Mucosa of stomach (tissue), 1 donor: ENCODE measurements around the gene ICOS.

Experiments
- H3K27me3 ChIP-seq: one replicate; pipeline ENCODE4 v1.7.0; 2013; ENCODE audit warnings: mild to moderate bottlenecking, low read length; ENCODE audit not compliant: control insufficient read depth, insufficient read depth
- H3K36me3 ChIP-seq: one replicate; pipeline ENCODE4 v1.7.0; 2013; ENCODE audit warnings: low read length; ENCODE audit not compliant: control insufficient read depth, insufficient read depth
- H3K4me1 ChIP-seq: one replicate; pipeline ENCODE4 v1.7.0; 2013; ENCODE audit warnings: mild to moderate bottlenecking, low read length; ENCODE audit not compliant: control insufficient read depth, insufficient read depth
- H3K4me3 ChIP-seq: one replicate; pipeline ENCODE4 v1.7.0; 2013; ENCODE audit warnings: low read length
- H3K9ac ChIP-seq: one replicate; pipeline ENCODE4 v1.7.0; 2013; ENCODE audit warnings: mild to moderate bottlenecking, low read length, moderate library complexity
- H3K9me3 ChIP-seq: one replicate; pipeline ENCODE4 v1.7.0; 2013; ENCODE audit warnings: mild to moderate bottlenecking, low read length, moderate library complexity; ENCODE audit not compliant: control insufficient read depth
- donor health status: Pancreatic carcinoma.

The ICOS gene

DNA sequence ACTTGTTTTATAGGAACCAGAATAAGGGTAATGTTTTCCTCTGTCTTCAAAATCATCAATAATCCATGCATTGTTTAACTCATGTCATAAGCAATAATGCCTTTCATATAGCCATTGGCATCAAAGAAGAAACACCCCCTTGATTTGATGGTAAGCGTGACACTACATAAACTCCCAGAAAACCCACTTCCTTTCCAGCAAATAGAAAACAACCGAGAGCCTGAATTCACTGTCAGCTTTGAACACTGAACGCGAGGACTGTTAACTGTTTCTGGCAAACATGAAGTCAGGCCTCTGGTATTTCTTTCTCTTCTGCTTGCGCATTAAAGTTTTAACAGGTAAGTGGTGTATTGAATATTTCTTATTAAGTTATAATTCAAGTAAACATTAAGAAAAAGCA is at the start of gene ICOS:
ICOS (plus strand) TSS at position 229 of the 400 bp plus-strand sequence; CDS start at position 281, 52 bp downstream.
- H3K9me3 ChIP-seq = no peaks in the 10 kb centered on the region
- H3K4me1 ChIP-seq = no peaks in the 10 kb centered on the region
- H3K36me3 ChIP-seq = no peaks in the 10 kb centered on the region
- H3K27me3 ChIP-seq = no peaks in the 10 kb centered on the region
- no peak within 1 kb of the TSS for H3K9ac ChIP-seq
- H3K4me3 ChIP-seq = no peak within 1 kb of the TSS

- Histone ChIP-seq H3K36me3 (no peaks in the 10 kb centered on the region), H3K27me3 (no peaks in the 10 kb centered on the region), H3K9me3 (no peaks in the 10 kb centered on the region), H3K4me3 (no peak overlapping the region), H3K9ac (no peak overlapping the region), H3K4me1 (peaks cover 4% of the 10 kb centered on the region)
These were observed 48.9 kb upstream of the ICOS start for GRCh38 chr2:203887677-203888076.

DNA sequence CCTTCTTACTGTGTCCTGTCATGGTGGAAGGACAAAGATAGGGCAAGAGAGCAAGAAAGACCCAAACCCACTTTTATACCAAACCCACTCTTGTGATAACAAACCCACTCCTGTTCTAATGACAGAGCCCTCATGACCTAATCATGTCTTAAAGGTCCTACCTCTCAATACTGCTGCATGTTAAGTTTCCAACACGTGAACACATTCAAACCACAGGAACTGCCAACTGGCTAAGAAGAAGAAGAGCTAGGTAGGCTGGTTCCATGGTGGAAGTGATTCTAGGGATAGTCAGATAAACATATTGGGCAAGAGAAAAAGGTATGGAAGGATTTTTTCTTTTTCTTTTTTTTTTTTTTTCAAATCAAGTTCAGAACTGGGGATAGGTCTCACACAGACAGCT is 47.0 kb upstream of the ICOS start:
- no peaks in the 10 kb centered on the region for H3K27me3 ChIP-seq
- no peaks in the 10 kb centered on the region for H3K9me3 ChIP-seq
- H3K9ac ChIP-seq = no peak overlapping the region
- no peak overlapping the region for H3K4me3 ChIP-seq
- H3K36me3 ChIP-seq = no peaks in the 10 kb centered on the region
- peaks cover 4% of the 10 kb centered on the region for H3K4me1 ChIP-seq

- H3K27me3 ChIP-seq = no peaks in the 10 kb centered on the region
- no peak overlapping the region for H3K4me3 ChIP-seq
- H3K9ac ChIP-seq = no peak overlapping the region
- no peaks in the 10 kb centered on the region for H3K36me3 ChIP-seq
- H3K4me1 ChIP-seq = peaks cover 4% of the 10 kb centered on the region
- H3K9me3 ChIP-seq = no peaks in the 10 kb centered on the region
These were observed 46.6 kb upstream of the ICOS start for GRCh38 chr2:203889944-203890343.

GRCh38 chr2:203890733-203891132 is 45.8 kb upstream of the ICOS start:
- H3K36me3 ChIP-seq = no peaks in the 10 kb centered on the region
- H3K4me1 ChIP-seq = peaks cover 4% of the 10 kb centered on the region
- H3K4me3 ChIP-seq = no peak overlapping the region
- no peaks in the 10 kb centered on the region for H3K9me3 ChIP-seq
- H3K27me3 ChIP-seq = no peaks in the 10 kb centered on the region
- H3K9ac ChIP-seq = no peak overlapping the region

DNA sequence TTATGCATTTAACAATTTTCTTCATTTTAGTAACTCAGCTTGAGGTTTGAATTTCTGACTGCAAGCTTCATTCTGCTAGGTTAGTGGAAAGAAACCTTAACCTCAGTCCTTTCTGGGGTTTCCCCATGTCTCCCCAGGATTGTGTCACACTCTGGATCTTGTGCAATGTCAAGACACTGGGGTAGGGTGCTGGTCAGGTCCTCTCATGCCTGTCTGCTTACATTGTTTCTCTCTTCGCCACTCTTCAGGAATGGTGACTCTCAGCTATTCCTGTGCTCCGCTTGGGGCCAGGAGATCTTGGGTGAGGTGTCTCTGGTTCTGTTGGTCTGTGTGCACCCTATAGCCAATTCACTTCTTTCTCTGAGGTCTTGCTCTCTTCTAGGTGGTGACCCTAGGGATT is 45.1 kb upstream of the ICOS start:
- Histone ChIP-seq H3K27me3 (no peaks in the 10 kb centered on the region), H3K4me3 (no peak overlapping the region), H3K4me1 (peaks cover 4% of the 10 kb centered on the region), H3K9ac (no peak overlapping the region), H3K36me3 (no peaks in the 10 kb centered on the region), H3K9me3 (no peaks in the 10 kb centered on the region)

- H3K27me3 ChIP-seq = no peaks in the 10 kb centered on the region
- no peak overlapping the region for H3K9ac ChIP-seq
- peaks cover 4% of the 10 kb centered on the region for H3K4me1 ChIP-seq
- H3K9me3 ChIP-seq = no peaks in the 10 kb centered on the region
- H3K36me3 ChIP-seq = no peaks in the 10 kb centered on the region
- H3K4me3 ChIP-seq = no peak overlapping the region
These were observed 44.4 kb upstream of the ICOS start for GRCh38 chr2:203892207-203892606.

DNA sequence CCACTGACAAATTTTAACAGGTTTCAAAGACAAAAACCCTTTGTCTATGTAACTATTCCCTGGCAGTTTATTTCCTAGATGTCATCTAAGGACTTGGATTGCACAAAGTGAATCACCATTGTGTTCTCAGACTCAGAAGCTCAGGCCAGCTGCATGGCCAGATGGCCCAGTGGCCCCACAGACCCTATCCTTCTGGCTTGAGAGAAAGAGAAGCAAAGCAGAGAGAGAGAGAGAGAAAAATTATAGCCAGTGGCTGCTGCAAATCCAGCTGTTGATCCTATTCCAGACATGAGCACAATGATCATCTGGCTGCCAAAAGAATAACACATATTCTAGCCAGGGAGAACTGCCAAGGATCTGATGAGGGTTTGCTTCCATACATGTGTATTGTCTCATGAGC is 43.2 kb upstream of the ICOS start:
- Histone ChIP-seq H3K9me3 (no peaks in the 10 kb centered on the region), H3K9ac (no peak overlapping the region), H3K4me1 (no peaks in the 10 kb centered on the region), H3K4me3 (no peak overlapping the region), H3K27me3 (no peaks in the 10 kb centered on the region), H3K36me3 (no peaks in the 10 kb centered on the region)

- Histone ChIP-seq H3K36me3 (no peaks in the 10 kb centered on the region), H3K9ac (no peak overlapping the region), H3K9me3 (no peaks in the 10 kb centered on the region), H3K4me1 (no peaks in the 10 kb centered on the region), H3K27me3 (no peaks in the 10 kb centered on the region), H3K4me3 (no peak overlapping the region)
These were observed 42.7 kb upstream of the ICOS start for GRCh38 chr2:203893840-203894239.

- H3K9ac ChIP-seq = no peak overlapping the region
- no peaks in the 10 kb centered on the region for H3K9me3 ChIP-seq
- H3K4me1 ChIP-seq = no peaks in the 10 kb centered on the region
- no peaks in the 10 kb centered on the region for H3K36me3 ChIP-seq
- H3K27me3 ChIP-seq = no peaks in the 10 kb centered on the region
- H3K4me3 ChIP-seq = no peak overlapping the region
These were observed 42.3 kb upstream of the ICOS start for GRCh38 chr2:203894262-203894661.

DNA sequence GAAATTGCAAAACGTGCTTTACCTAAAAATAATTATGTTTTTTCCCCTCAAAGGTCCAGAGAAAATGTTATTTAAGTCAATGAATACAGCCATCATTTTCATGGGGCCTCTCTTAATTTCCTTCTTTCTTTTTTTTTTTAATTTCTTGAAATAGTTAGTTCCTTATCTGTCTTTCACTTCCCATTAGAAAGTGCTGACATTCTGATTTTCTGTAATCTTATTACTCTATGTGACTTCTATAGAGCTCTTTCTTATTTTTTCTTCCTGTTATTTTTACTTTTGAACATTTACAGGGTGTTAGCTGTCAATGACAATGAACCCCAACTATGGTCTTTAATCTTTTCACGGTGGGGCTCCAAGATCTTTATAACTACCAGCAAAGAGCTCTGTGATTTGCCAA is 39.0 kb upstream of the ICOS start:
- Histone ChIP-seq H3K27me3 (no peaks in the 10 kb centered on the region), H3K9ac (no peak overlapping the region), H3K9me3 (no peaks in the 10 kb centered on the region), H3K4me3 (no peak overlapping the region), H3K36me3 (no peaks in the 10 kb centered on the region), H3K4me1 (no peaks in the 10 kb centered on the region)

DNA sequence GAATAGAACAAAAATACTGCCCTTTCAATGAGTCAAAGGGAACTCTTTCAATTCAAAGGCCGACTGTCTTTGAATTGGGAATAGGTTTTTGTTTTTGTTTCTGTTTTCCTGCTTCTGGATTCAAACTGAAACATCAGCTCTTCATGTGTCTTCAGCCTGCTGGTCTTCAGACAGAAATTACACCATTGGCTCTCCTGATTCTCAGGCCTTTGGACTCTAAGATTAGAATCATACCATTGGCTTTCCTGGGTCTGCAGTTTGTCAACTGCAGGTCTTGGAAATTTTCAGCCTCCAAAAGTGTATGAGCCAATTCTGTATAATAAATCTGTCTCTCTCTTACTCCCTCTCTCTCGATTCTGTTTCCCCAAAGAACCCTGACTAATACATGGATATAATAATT is 37.9 kb upstream of the ICOS start:
- no peak overlapping the region for H3K4me3 ChIP-seq

DNA sequence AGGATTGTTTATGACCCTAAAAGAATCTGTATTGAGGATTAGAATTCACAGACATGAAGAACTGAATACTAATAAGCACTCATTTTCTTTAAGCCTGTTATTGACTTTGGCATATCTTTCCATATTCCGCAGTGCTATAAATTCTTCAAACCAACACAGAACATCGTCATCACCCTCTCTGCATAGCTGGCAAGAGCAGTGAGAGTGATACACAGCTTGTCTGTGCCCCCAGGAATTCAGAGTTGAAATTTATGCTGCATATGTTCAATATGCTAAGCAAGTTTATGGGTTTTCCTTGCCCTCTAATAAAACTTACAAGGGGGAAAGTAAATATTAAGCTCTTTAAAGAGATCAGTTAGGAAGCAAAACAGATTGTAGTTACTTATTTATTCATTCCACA is 36.3 kb upstream of the ICOS start:
- no peaks in the 10 kb centered on the region for H3K36me3 ChIP-seq
- H3K4me3 ChIP-seq = no peak overlapping the region
- H3K9ac ChIP-seq = no peak overlapping the region
- no peaks in the 10 kb centered on the region for H3K27me3 ChIP-seq
- H3K4me1 ChIP-seq = no peaks in the 10 kb centered on the region
- no peaks in the 10 kb centered on the region for H3K9me3 ChIP-seq

More for the DNA sequence above, 37.9 kb upstream of the ICOS start:
- Histone ChIP-seq H3K9ac (no peak overlapping the region), H3K27me3 (no peaks in the 10 kb centered on the region), H3K9me3 (no peaks in the 10 kb centered on the region), H3K36me3 (no peaks in the 10 kb centered on the region), H3K4me1 (no peaks in the 10 kb centered on the region)
